HepG2 (cell line): ENCODE results near the gene USP34. TPM values are rescaled to one million over a fixed set of nuclear protein-coding genes. Genes with fewer than 3 reads are reported as not detected.

Experiments used
- MAF1 ChIP-seq: sonication (generic); formaldehyde crosslinking; IDR thresholded peaks from 2 replicates; pipeline ENCODE4 v1.5.0; 2020; ENCODE audit warnings: missing genetic modification reagents, borderline replicate concordance
- NAIF1 ChIP-seq: sonication (generic); formaldehyde crosslinking; IDR thresholded peaks from 2 replicates; pipeline ENCODE4 v1.5.0; 2020; ENCODE audit warnings: mild to moderate bottlenecking, missing genetic modification reagents, borderline replicate concordance
- PHF5A ChIP-seq: IDR thresholded peaks from one replicate; pipeline ENCODE4 v1.6.1; 2018; ENCODE audit warnings: low read depth, missing genetic modification reagents; ENCODE audit not compliant: unreplicated experiment
- RFX1 ChIP-seq: fragments of 450-650 bp; IDR thresholded peaks from 2 replicates; pipeline ENCODE4 v1.6.1; 2017
- ZMYM2 ChIP-seq: sonication (generic); formaldehyde crosslinking; IDR thresholded peaks from 2 replicates; pipeline ENCODE4 v1.8.0; 2022; ENCODE audit warnings: mild to moderate bottlenecking, missing genetic modification reagents
- ZNF674 ChIP-seq: sonication (generic); formaldehyde crosslinking; IDR thresholded peaks from 2 replicates; pipeline ENCODE4 v1.5.0; 2020; ENCODE audit warnings: low read depth, mild to moderate bottlenecking, missing genetic modification reagents
- ZNF780A ChIP-seq: sonication (generic); formaldehyde crosslinking; IDR thresholded peaks from 2 replicates; pipeline ENCODE4 v1.8.0; 2022; ENCODE audit warnings: mild to moderate bottlenecking, missing genetic modification reagents, moderate library complexity
- ZNF879 ChIP-seq: sonication (generic); formaldehyde crosslinking; IDR thresholded peaks from 2 replicates; pipeline ENCODE4 v1.8.1; 2023; ENCODE audit warnings: missing genetic modification reagents
- ZSCAN9 ChIP-seq: IDR thresholded peaks from 2 replicates; pipeline ENCODE4 v1.6.1; 2016; ENCODE audit warnings: borderline replicate concordance
- polyA plus RNA-seq, 8 experiments: library from polyadenylated mRNA; depleted of rRNA in 3 of 8; stranded (reverse) in 7 of 8; unstranded in 1 of 8; fragments of >200 nt; fragmentation: Illumina TruSeq in 4 of 8; extraction: Trizol in 4 of 8; gene quantifications; 2 replicates each; pipeline versions ENCODE4 v1.2.1 to v1.2.3, GENCODE V29; 2011 to 2016; ENCODE audit warnings: low read depth in 4 of 8, missing spikeins in 1 of 8, mixed read lengths in 1 of 8; ENCODE audit not compliant: insufficient read depth in 1 of 8
- total RNA-seq, 5 experiments: library from RNA; depleted of rRNA; stranded (reverse); fragments of >200 nt; fragmentation: Illumina TruSeq; extraction: Trizol; gene quantifications; 2 replicates each; pipeline ENCODE4 v1.2.3, GENCODE V29; 2016; ENCODE audit warnings: low read depth in 1 of 5
- TF ChIP-seq, protein P1 (sequence below): sonication (generic); formaldehyde crosslinking; IDR thresholded peaks from 2 replicates; pipeline ENCODE4 v1.4.0; 2020; ENCODE audit warnings: low read depth, mild to moderate bottlenecking, missing genetic modification reagents
- TF ChIP-seq, protein P2 (sequence below): sonication (generic); formaldehyde crosslinking; IDR thresholded peaks from 2 replicates; pipeline ENCODE4 v1.9.0; 2021; ENCODE audit warnings: missing genetic modification reagents, mild to moderate bottlenecking, borderline replicate concordance
- TF ChIP-seq, protein P3 (sequence below): sonication (generic); formaldehyde crosslinking; conservative IDR thresholded peaks from 2 replicates; pipeline ENCODE4 v1.4.0; 2020; ENCODE audit warnings: missing genetic modification reagents
- TF ChIP-seq, protein P4 (sequence below): sonication (generic); formaldehyde crosslinking; IDR thresholded peaks from 2 replicates; pipeline ENCODE4 v1.9.0; 2022; ENCODE audit warnings: low read depth, missing genetic modification reagents
- TF ChIP-seq, protein P5 (sequence below): sonication (generic); formaldehyde crosslinking; IDR thresholded peaks from 2 replicates; pipeline ENCODE4 v1.5.1; 2020; ENCODE audit warnings: mild to moderate bottlenecking, missing genetic modification reagents, borderline replicate concordance
- TF ChIP-seq, protein P6 (sequence below): sonication (generic); formaldehyde crosslinking; IDR thresholded peaks from 2 replicates; pipeline ENCODE4 v1.4.0; 2020; ENCODE audit warnings: missing genetic modification reagents

Gene USP34
- total and polyA plus RNA-seq, 2 of the 13 experiments (the other 11 are each of a cell fraction or from before 2014, with no cell fraction given) = 99.2 to 100 TPM

DNA sequence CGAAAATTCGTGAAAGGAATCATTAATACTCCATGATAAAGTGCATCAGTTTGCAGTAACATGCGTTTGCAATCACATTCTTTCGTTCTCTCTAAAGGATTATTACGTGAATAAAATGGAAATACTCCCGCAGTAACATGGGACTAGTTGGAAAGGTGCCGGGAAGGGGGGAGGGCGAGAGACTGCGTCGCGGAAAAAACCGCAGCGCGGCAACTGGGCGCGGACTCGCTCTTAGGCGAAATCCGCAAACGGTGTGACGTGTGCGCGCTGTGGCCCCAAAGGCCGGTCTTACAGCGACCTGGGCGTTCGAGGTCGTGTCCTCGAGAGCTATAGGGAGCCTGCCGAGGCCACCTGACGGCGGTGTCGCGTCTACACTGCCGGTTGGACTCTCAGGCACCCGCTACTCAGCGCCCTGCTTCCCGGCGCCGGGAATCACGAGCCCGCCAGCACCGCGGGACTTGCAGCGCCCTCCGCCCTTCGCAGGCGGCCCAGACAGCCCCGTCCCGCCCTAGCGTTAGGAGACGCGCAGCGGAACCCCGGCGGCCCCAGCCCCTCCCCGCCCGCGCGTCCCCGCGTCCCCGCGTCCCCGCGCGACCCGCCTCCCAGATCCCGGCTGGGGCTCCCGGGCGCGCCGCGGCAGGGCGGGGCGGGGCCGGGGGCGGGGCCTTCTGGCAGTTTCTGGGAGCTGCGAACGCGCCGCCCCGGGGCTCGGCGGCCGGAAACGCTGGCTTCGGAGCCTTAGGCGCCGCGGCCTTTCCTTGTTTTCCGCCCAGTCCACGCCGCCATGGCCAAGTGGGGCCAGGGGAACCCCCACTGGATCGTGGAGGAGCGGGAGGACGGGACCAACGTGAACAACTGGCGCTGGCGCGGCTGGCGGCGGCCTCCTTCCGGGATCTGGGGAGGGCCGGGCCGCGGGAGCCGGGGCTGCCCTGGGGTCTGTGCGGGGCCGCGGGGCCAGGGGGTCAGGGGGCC is 293.8 kb downstream of the USP34 start (continued):
- TF ChIP-seq PHF5A (CRISPR knock-in tag) (peak; percentile 87), ZNF780A (CRISPR knock-in tag) (peak; percentile 58; the same call in 1 of the 2 replicates), ZNF674 (CRISPR knock-in tag) (no peak), MAF1 (CRISPR knock-in tag) (no peak; the same call in 1 of the 2 replicates), NAIF1 (peak; percentile 96), ZSCAN9 (CRISPR knock-in tag) (peak; percentile 97), RFX1 (no peak), ZNF879 (CRISPR knock-in tag) (peak; percentile 83), ZMYM2 (CRISPR knock-in tag) (peak; percentile 64; the same call in 1 of the 2 replicates)
- TF ChIP-seq, protein P1, sequence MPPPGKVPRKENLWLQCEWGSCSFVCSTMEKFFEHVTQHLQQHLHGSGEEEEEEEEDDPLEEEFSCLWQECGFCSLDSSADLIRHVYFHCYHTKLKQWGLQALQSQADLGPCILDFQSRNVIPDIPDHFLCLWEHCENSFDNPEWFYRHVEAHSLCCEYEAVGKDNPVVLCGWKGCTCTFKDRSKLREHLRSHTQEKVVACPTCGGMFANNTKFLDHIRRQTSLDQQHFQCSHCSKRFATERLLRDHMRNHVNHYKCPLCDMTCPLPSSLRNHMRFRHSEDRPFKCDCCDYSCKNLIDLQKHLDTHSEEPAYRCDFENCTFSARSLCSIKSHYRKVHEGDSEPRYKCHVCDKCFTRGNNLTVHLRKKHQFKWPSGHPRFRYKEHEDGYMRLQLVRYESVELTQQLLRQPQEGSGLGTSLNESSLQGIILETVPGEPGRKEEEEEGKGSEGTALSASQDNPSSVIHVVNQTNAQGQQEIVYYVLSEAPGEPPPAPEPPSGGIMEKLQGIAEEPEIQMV (CRISPR knock-in tag) = peak; percentile 73
- TF ChIP-seq, protein P2, sequence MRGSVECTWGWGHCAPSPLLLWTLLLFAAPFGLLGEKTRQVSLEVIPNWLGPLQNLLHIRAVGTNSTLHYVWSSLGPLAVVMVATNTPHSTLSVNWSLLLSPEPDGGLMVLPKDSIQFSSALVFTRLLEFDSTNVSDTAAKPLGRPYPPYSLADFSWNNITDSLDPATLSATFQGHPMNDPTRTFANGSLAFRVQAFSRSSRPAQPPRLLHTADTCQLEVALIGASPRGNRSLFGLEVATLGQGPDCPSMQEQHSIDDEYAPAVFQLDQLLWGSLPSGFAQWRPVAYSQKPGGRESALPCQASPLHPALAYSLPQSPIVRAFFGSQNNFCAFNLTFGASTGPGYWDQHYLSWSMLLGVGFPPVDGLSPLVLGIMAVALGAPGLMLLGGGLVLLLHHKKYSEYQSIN (CRISPR knock-in tag) = 0 out of 2 replicates have a peak, but pooled peaks have one; percentile 30
- TF ChIP-seq, protein P3, sequence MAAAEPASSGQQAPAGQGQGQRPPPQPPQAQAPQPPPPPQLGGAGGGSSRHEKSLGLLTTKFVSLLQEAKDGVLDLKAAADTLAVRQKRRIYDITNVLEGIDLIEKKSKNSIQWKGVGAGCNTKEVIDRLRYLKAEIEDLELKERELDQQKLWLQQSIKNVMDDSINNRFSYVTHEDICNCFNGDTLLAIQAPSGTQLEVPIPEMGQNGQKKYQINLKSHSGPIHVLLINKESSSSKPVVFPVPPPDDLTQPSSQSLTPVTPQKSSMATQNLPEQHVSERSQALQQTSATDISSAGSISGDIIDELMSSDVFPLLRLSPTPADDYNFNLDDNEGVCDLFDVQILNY = peak; percentile 82
- TF ChIP-seq, protein P4, sequence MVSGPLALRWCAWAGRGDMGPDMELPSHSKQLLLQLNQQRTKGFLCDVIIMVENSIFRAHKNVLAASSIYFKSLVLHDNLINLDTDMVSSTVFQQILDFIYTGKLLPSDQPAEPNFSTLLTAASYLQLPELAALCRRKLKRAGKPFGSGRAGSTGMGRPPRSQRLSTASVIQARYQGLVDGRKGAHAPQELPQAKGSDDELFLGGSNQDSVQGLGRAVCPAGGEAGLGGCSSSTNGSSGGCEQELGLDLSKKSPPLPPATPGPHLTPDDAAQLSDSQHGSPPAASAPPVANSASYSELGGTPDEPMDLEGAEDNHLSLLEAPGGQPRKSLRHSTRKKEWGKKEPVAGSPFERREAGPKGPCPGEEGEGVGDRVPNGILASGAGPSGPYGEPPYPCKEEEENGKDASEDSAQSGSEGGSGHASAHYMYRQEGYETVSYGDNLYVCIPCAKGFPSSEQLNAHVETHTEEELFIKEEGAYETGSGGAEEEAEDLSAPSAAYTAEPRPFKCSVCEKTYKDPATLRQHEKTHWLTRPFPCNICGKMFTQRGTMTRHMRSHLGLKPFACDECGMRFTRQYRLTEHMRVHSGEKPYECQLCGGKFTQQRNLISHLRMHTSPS (CRISPR knock-in tag) = peak; percentile 67; the same call in 1 of the 2 replicates
- TF ChIP-seq, protein P5, sequence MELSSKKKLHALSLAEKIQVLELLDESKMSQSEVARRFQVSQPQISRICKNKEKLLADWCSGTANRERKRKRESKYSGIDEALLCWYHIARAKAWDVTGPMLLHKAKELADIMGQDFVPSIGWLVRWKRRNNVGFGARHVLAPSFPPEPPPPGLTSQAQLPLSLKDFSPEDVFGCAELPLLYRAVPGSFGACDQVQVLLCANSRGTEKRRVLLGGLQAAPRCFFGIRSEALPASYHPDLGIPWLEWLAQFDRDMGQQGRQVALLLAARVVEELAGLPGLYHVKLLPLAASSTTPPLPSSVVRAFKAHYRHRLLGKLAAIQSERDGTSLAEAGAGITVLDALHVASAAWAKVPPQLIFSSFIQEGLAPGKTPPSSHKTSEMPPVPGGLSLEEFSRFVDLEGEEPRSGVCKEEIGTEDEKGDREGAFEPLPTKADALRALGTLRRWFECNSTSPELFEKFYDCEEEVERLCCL = peak; percentile 75
- TF ChIP-seq, protein P6, sequence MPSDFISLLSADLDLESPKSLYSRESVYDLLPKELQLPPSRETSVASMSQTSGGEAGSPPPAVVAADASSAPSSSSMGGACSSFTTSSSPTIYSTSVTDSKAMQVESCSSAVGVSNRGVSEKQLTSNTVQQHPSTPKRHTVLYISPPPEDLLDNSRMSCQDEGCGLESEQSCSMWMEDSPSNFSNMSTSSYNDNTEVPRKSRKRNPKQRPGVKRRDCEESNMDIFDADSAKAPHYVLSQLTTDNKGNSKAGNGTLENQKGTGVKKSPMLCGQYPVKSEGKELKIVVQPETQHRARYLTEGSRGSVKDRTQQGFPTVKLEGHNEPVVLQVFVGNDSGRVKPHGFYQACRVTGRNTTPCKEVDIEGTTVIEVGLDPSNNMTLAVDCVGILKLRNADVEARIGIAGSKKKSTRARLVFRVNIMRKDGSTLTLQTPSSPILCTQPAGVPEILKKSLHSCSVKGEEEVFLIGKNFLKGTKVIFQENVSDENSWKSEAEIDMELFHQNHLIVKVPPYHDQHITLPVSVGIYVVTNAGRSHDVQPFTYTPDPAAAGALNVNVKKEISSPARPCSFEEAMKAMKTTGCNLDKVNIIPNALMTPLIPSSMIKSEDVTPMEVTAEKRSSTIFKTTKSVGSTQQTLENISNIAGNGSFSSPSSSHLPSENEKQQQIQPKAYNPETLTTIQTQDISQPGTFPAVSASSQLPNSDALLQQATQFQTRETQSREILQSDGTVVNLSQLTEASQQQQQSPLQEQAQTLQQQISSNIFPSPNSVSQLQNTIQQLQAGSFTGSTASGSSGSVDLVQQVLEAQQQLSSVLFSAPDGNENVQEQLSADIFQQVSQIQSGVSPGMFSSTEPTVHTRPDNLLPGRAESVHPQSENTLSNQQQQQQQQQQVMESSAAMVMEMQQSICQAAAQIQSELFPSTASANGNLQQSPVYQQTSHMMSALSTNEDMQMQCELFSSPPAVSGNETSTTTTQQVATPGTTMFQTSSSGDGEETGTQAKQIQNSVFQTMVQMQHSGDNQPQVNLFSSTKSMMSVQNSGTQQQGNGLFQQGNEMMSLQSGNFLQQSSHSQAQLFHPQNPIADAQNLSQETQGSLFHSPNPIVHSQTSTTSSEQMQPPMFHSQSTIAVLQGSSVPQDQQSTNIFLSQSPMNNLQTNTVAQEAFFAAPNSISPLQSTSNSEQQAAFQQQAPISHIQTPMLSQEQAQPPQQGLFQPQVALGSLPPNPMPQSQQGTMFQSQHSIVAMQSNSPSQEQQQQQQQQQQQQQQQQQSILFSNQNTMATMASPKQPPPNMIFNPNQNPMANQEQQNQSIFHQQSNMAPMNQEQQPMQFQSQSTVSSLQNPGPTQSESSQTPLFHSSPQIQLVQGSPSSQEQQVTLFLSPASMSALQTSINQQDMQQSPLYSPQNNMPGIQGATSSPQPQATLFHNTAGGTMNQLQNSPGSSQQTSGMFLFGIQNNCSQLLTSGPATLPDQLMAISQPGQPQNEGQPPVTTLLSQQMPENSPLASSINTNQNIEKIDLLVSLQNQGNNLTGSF (CRISPR knock-in tag) = no peak
